Measurements from ENCODE around the gene KDM5C. TPM values are rescaled to one million over a fixed set of nuclear protein-coding genes. Genes with fewer than 3 reads are reported as not detected.

Gene KDM5C
- total and polyA plus RNA-seq, 9 of the 15 experiments (the other 6 are each of a cell fraction or from before 2014, with no cell fraction given), result 0.62 to 136 (median 52.4) TPM

DNA sequence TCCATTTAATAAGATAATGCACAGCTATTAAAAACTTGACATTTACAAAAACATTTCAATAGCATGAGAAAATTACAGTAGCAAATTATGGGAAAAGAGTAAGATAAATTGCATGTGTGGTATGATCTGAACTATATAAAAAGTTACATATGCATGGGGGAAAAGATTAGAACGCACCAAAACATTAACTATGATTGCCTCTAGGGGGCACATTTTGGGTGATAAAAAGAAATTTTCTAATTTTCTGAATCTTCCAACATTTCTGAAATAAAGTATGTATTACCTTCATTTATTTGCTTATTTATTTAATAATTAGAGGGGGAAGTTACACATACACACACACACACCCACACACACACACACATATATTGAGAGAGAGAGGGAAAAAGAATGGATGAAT lies 19.6 kb upstream of the KDM5C start:
- FAIRE-seq (no peak), ATAC-seq (no peak), DNase-seq (ENCODE audit: extremely low read depth in 1 of 4, low spot score in 3 of 4) (peak in 1 of 4 experiments; percentile 19)
- in situ Hi-C loops (cut with MboI) (no loop called here), intact Hi-C loops (cut with micrococcal nuclease) (no loop called here)
- ChIA-PET POLR2A (no interaction called here), CTCF (ENCODE audit: low intra/inter-chr PET ratio) (no interaction called here)
- Histone ChIP-seq H2AFZ (ENCODE audit: low read depth, low read length) (no peak overlapping the region), H3K36me3 (ENCODE audit: control insufficient read depth, insufficient read depth, low read length) (peaks cover 61% of the 10 kb centered on the region; the same call in 2 of the 3 replicates), H3K9me1 (ENCODE audit: control insufficient read depth, insufficient read depth, low read length) (no peaks in the 10 kb centered on the region), H3K27ac (ENCODE audit: extremely low read depth, low read depth, low read length) (no peak overlapping the region), H3K4me2 (ENCODE audit: insufficient read depth, low read length) (no peak overlapping the region), H3K4me3 (no peak overlapping the region), H3K9me3 (replicated peaks; ENCODE audit: control insufficient read depth, insufficient read depth, low read depth, low read length) (no peaks in the 10 kb centered on the region), H3K9ac (ENCODE audit: insufficient read depth in 1 of 2, low read depth in 2 of 2, low read length in 2 of 2) (no peak overlapping the region), H3K4me1 (replicated peaks in 1 of 2; ENCODE audit: control insufficient read depth in 2 of 2, insufficient read depth in 2 of 2, low read length in 2 of 2) (no peaks in the 10 kb centered on the region; a peak in 2 of 5 replicates), H3K79me2 (ENCODE audit: control insufficient read depth, insufficient read depth, low read length) (no peaks in the 10 kb centered on the region), H4K20me1 (replicated peaks; ENCODE audit: control insufficient read depth, insufficient read depth, low read length) (no peaks in the 10 kb centered on the region), H3K27me3 (ENCODE audit: control insufficient read depth in 2 of 2, insufficient read depth in 2 of 2, low read length in 2 of 2) (no peaks in the 10 kb centered on the region)
- 25% methylated on average over 1 of the region's 1 CpG for WGBS (ENCODE audit: insufficient coverage, low coverage, missing lambda C conversion rate)
- TF ChIP-seq, protein P1, sequence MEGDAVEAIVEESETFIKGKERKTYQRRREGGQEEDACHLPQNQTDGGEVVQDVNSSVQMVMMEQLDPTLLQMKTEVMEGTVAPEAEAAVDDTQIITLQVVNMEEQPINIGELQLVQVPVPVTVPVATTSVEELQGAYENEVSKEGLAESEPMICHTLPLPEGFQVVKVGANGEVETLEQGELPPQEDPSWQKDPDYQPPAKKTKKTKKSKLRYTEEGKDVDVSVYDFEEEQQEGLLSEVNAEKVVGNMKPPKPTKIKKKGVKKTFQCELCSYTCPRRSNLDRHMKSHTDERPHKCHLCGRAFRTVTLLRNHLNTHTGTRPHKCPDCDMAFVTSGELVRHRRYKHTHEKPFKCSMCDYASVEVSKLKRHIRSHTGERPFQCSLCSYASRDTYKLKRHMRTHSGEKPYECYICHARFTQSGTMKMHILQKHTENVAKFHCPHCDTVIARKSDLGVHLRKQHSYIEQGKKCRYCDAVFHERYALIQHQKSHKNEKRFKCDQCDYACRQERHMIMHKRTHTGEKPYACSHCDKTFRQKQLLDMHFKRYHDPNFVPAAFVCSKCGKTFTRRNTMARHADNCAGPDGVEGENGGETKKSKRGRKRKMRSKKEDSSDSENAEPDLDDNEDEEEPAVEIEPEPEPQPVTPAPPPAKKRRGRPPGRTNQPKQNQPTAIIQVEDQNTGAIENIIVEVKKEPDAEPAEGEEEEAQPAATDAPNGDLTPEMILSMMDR (IDR thresholded peaks at IDR 0.05 in 2 of 3, conservative IDR thresholded peaks at IDR 0.05 in 1 of 3; ENCODE audit: insufficient read depth in 2 of 3, low read depth in 1 of 3, low read length in 3 of 3), result peak in 2 of 3 experiments; percentile 6 to 35; a peak in 2 of 6 replicates
- TF ChIP-seq ZNF174 (CRISPR knock-in tag; IDR thresholded peaks at IDR 0.05), result no peak
- no TSS peak for BruUV-seq (replicated peaks)

GRCh38 chrX:53242310-53242709 lies 17.3 kb upstream of the KDM5C start:
- Histone ChIP-seq H3K9me1 (ENCODE audit: control insufficient read depth, insufficient read depth, low read length) (no peaks in the 10 kb centered on the region), H3K27ac (ENCODE audit: extremely low read depth, low read depth, low read length) (no peak overlapping the region), H3K9me3 (replicated peaks; ENCODE audit: control insufficient read depth, insufficient read depth, low read depth, low read length) (no peaks in the 10 kb centered on the region), H2AFZ (ENCODE audit: low read depth, low read length) (no peak overlapping the region), H3K36me3 (ENCODE audit: control insufficient read depth, insufficient read depth, low read length) (peaks cover 56% of the 10 kb centered on the region; the same call in 2 of the 3 replicates), H3K4me1 (replicated peaks in 1 of 2; ENCODE audit: control insufficient read depth in 2 of 2, insufficient read depth in 2 of 2, low read length in 2 of 2) (no peaks in the 10 kb centered on the region), H3K9ac (ENCODE audit: insufficient read depth in 1 of 2, low read depth in 2 of 2, low read length in 2 of 2) (no peak overlapping the region), H3K79me2 (ENCODE audit: control insufficient read depth, insufficient read depth, low read length) (no peaks in the 10 kb centered on the region), H4K20me1 (replicated peaks; ENCODE audit: control insufficient read depth, insufficient read depth, low read length) (no peaks in the 10 kb centered on the region), H3K4me2 (ENCODE audit: insufficient read depth, low read length) (no peak overlapping the region), H3K4me3 (no peak overlapping the region), H3K27me3 (ENCODE audit: control insufficient read depth in 2 of 2, insufficient read depth in 2 of 2, low read length in 2 of 2) (no peaks in the 10 kb centered on the region)
- no TSS peak for BruUV-seq (replicated peaks)
- no peak for FAIRE-seq
- intact Hi-C loops (cut with micrococcal nuclease) (no loop called here), in situ Hi-C loops (cut with MboI) (no loop called here)
- WGBS (ENCODE audit: insufficient coverage, low coverage, missing lambda C conversion rate), result 70% methylated on average over 2 of the region's 4 CpGs
- ChIA-PET CTCF (ENCODE audit: low intra/inter-chr PET ratio) (no interaction called here), POLR2A (no interaction called here)
- TF ChIP-seq ZFP36 (IDR thresholded peaks at IDR 0.05; ENCODE audit: low read depth, low read length, partially characterized antibody), result peak; percentile 76
- TF ChIP-seq EHMT2 (IDR thresholded peaks at IDR 0.05), result no peak
- ATAC-seq, result no peak
- no peak for DNase-seq (ENCODE audit: extremely low read depth in 1 of 4, low spot score in 3 of 4)
